ENCODE measurements around the gene KRT14.

KRT14 gene

DNA sequence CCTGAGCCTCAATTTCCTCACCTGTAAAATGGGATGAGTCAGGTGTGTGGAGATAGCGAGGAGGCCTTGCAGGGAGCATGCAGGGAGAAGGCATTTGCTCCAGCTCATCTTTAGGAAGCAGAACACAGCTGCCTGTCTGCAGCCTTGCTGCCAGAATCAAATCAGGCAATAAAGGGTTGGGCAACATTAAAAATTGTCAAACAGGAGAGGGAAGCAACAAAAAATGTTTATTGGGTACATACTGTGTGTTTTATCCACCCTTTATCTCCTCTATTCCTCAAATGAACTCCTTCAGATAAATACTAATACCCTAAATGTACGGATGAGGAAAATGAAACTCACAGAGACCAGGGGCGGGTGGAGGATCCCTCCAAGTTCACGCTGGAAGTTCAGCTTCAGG lies 13.6 kb upstream of the KRT14 start:
- H3K36me3 ChIP-seq (replicated peaks; ENCODE audit: insufficient read depth, low read length), result no peaks in the 10 kb centered on the region
- H2AFZ ChIP-seq (ENCODE audit: low read length), result no peak overlapping the region
- no peak overlapping the region for H3K4me3 ChIP-seq (ENCODE audit: low read length)
- H3K9me2 ChIP-seq (replicated peaks; ENCODE audit: insufficient read depth, low read length), result no peaks in the 10 kb centered on the region
- H3K4me2 ChIP-seq (ENCODE audit: low read depth, low read length), result no peak overlapping the region
- no peaks in the 10 kb centered on the region for H3K27me3 ChIP-seq (replicated peaks; ENCODE audit: insufficient read depth, low read length)
- H3K9me3 ChIP-seq (replicated peaks; ENCODE audit: insufficient read depth, low read length), result no peaks in the 10 kb centered on the region
- TF ChIP-seq EZH2phosphoT487 (IDR thresholded peaks at IDR 0.05; ENCODE audit: low read length), result no peak
- TF ChIP-seq, protein P1, sequence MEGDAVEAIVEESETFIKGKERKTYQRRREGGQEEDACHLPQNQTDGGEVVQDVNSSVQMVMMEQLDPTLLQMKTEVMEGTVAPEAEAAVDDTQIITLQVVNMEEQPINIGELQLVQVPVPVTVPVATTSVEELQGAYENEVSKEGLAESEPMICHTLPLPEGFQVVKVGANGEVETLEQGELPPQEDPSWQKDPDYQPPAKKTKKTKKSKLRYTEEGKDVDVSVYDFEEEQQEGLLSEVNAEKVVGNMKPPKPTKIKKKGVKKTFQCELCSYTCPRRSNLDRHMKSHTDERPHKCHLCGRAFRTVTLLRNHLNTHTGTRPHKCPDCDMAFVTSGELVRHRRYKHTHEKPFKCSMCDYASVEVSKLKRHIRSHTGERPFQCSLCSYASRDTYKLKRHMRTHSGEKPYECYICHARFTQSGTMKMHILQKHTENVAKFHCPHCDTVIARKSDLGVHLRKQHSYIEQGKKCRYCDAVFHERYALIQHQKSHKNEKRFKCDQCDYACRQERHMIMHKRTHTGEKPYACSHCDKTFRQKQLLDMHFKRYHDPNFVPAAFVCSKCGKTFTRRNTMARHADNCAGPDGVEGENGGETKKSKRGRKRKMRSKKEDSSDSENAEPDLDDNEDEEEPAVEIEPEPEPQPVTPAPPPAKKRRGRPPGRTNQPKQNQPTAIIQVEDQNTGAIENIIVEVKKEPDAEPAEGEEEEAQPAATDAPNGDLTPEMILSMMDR (IDR thresholded peaks at IDR 0.05; ENCODE audit: low read length), result no peak
- no peak for TF ChIP-seq EZH2 (optimal IDR thresholded peaks at IDR 0.05; ENCODE audit: low read depth, low read length)
- no peaks in the 10 kb centered on the region for H3K79me2 ChIP-seq (ENCODE audit: low read length)
- H3K9ac ChIP-seq (ENCODE audit: low read length), result no peak overlapping the region
- DNase-seq, result no peak
- H4K20me1 ChIP-seq (ENCODE audit: insufficient read depth, low read length), result no peaks in the 10 kb centered on the region
- H3K27ac ChIP-seq (ENCODE audit: low read length), result no peak overlapping the region
- no peaks in the 10 kb centered on the region for H3F3A ChIP-seq (ENCODE audit: insufficient read depth, low read length)
- H3K4me1 ChIP-seq (ENCODE audit: low read length), result no peaks in the 10 kb centered on the region

DNA sequence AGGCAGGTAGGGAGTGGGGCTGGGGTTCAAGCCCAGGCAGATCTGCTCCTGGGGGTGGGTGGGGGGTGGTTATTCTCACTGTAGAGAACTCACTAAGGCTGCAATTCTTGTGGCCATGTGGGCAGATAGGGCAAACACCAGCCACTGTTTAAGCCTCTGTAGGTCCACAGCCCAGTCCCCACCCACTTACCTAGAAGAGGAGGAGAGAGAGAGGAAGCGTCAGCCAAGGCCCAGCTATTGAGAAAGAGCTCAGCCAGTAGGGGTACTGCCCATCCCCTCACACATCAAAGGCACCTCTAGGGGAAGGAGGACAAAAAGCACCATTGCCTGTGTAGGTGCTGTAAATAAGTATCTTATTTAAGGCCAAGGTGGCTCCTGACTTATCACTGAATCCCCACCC lies 13.0 kb upstream of the KRT14 start:
- TF ChIP-seq EZH2 (optimal IDR thresholded peaks at IDR 0.05; ENCODE audit: low read depth, low read length) (no peak), EZH2phosphoT487 (IDR thresholded peaks at IDR 0.05; ENCODE audit: low read length) (no peak)
- TF ChIP-seq, protein P1 (IDR thresholded peaks at IDR 0.05; ENCODE audit: low read length), result no peak
- no peaks in the 10 kb centered on the region for H3K9me3 ChIP-seq (replicated peaks; ENCODE audit: insufficient read depth, low read length)

DNA sequence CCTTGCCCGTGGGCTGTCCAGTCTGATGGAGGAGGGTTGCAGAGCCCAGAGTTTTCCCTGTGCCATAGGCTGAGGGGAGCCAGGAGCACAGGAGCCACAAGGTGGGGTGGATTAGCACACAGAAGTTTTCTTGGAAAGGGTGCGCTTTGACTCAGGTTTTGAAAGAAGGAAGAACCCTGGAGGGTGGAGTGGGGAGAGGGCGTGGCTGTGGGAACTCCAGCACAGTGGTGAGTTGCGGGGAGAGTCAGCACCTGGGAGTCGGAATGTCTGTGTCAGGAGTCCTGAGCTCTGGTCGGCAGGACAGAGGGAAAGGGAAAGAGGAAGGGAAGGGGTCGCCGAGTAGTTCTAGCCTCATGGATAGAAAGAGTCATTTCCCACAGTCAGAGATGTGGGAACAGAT lies 8.9 kb upstream of the KRT14 start:
- Histone ChIP-seq H2AFZ (ENCODE audit: low read length) (no peak overlapping the region), H3K9me3 (replicated peaks; ENCODE audit: insufficient read depth, low read length) (no peaks in the 10 kb centered on the region), H4K20me1 (ENCODE audit: insufficient read depth, low read length) (no peaks in the 10 kb centered on the region), H3K27ac (ENCODE audit: low read length) (no peak overlapping the region), H3K4me1 (ENCODE audit: low read length) (no peaks in the 10 kb centered on the region), H3K9me2 (replicated peaks; ENCODE audit: insufficient read depth, low read length) (no peaks in the 10 kb centered on the region), H3K27me3 (replicated peaks; ENCODE audit: insufficient read depth, low read length) (peaks cover 6% of the 10 kb centered on the region; the same call in 1 of the 2 replicates), H3F3A (ENCODE audit: insufficient read depth, low read length) (no peaks in the 10 kb centered on the region), H3K4me2 (ENCODE audit: low read depth, low read length) (no peak overlapping the region), H3K9ac (ENCODE audit: low read length) (no peak overlapping the region), H3K36me3 (replicated peaks; ENCODE audit: insufficient read depth, low read length) (no peaks in the 10 kb centered on the region), H3K4me3 (ENCODE audit: low read length) (no peak overlapping the region), H3K79me2 (ENCODE audit: low read length) (no peaks in the 10 kb centered on the region)
- TF ChIP-seq, protein P1 (IDR thresholded peaks at IDR 0.05; ENCODE audit: low read length), result no peak
- TF ChIP-seq EZH2phosphoT487 (IDR thresholded peaks at IDR 0.05; ENCODE audit: low read length) (no peak), EZH2 (optimal IDR thresholded peaks at IDR 0.05; ENCODE audit: low read depth, low read length) (no peak)
- DNase-seq, result no peak

More for the DNA sequence above, 13.0 kb upstream of the KRT14 start:
- Histone ChIP-seq H2AFZ (ENCODE audit: low read length) (no peak overlapping the region), H3K4me1 (ENCODE audit: low read length) (no peaks in the 10 kb centered on the region), H4K20me1 (ENCODE audit: insufficient read depth, low read length) (no peaks in the 10 kb centered on the region), H3K9ac (ENCODE audit: low read length) (no peak overlapping the region), H3K36me3 (replicated peaks; ENCODE audit: insufficient read depth, low read length) (no peaks in the 10 kb centered on the region), H3F3A (ENCODE audit: insufficient read depth, low read length) (no peaks in the 10 kb centered on the region), H3K9me2 (replicated peaks; ENCODE audit: insufficient read depth, low read length) (no peaks in the 10 kb centered on the region), H3K79me2 (ENCODE audit: low read length) (no peaks in the 10 kb centered on the region), H3K27ac (ENCODE audit: low read length) (no peak overlapping the region), H3K27me3 (replicated peaks; ENCODE audit: insufficient read depth, low read length) (no peaks in the 10 kb centered on the region), H3K4me3 (ENCODE audit: low read length) (no peak overlapping the region), H3K4me2 (ENCODE audit: low read depth, low read length) (no peak overlapping the region)
- no peak for DNase-seq
